Measurements from ENCODE around the gene VEGFC.

VEGFC gene

DNA sequence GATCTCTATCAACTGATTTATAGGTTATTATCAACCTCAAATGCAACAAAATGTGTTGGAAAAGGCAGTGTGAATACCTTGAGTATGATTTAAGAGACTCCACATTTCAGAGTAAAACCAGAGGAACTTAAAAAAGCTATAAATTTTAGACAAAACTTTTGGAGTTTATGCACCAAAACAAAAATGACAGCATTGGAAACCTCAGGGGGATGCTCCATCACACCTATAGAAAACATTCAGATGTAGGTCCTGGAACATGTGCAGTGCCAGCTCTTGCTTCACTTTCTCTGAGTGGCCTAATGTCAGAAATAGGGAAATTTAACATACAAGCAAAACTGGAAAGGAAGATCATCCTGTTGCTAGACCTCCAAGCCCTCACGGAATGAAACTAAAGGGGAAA lies 5.8 kb upstream of the VEGFC start:
- no peak for DNase-seq (ENCODE audit: low spot score)

- DNase-seq (ENCODE audit: low spot score): no peak
Observed at GRCh38 chr4:176795441-176795840, 2.7 kb upstream of the VEGFC start.

- no peak for DNase-seq (ENCODE audit: low spot score)
Observed at GRCh38 chr4:176794651-176795050, 1.9 kb upstream of the VEGFC start.

DNA sequence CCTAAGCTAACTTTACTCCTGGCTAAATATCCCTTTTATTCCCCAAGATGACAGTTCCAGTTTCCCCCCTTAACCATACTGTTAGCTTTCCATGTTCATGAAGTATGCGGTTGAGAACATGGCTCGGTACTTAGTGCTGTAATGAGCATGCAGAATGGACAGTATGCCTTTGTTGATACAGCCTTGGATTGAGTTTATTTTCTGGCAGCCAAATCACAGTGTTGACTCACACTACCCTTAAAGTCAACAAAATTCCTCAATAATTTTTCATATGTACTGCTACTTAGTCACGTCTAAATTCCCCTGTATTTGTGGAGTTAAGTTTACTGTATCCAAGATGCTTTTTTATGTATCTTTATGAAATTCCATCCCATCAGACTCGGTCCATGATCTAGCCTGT lies 1.4 kb upstream of the VEGFC start:
- DNase-seq (ENCODE audit: low spot score): no peak

DNA sequence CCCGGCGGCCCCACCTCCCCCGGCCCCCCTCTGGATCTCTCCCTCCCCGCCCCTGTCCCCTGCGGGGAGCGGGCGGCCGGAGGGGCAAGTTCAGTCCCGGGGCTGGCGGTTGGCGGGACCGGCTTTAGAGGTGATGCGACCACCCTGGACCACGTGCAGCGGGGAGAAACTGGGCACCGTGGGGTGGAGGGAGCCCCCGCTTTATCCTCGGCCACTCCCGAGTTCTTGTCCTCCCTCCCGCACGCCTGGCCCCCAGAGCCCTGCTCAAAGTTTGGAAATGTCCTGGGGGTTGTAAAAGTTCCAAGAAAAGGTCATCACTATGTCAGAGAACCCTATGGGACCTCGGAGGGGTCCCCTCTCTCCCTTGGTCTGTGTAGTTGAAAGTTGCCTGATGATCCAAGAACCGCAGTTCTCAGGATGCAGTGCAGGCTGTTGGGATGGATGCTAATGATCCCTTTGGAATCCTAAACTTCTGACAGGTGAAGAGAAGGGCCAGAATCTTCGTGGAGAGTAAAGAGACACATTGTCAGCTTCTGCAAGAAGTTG lies 411 bp upstream of the VEGFC start:
- no peak for DNase-seq (ENCODE audit: low spot score)

GRCh38 chr4:176791591-176792325 lies 964 bp downstream of the VEGFC start:
- peak; percentile 13 for DNase-seq (ENCODE audit: low spot score)

DNA sequence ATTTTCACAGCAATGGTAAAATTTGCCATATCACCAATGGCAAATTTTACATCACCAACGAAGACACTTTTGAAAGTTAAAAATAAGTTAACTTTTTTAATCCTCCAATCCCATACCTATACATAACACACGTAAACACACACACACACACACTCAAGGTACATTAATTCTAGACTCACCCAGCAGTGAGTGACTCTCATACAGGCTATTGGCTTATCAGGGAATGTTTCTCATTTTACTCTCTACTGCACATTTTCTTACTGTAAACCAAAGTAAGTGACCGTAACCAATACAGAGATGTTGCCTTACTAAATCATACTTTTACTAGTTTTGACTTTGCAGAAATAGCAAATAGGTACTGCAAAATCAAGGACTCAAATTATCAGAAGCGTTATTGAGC lies 2.3 kb downstream of the VEGFC start:
- DNase-seq (ENCODE audit: low spot score): no peak

DNA sequence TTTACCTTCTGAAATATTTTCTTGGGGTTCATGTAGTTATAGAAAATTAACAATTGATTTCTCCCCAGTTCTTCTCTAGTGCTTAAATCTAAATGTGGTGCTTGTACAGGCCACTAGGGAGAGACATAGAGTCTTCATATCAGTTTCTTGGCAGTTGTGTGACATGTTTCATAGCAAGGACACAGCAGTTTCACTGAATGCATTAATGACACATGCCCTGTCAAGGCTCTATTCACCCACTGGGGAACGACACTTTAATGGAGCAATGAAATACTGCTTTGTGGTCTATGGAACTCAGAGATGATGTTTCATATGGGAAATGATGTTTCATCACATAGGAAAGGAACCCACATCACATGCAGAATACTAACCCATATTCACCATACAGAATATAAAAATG lies 2.8 kb downstream of the VEGFC start:
- peak; percentile 61 for DNase-seq (ENCODE audit: low spot score)

- no peak for DNase-seq (ENCODE audit: low spot score)
Observed at GRCh38 chr4:176788971-176789370, 3.8 kb downstream of the VEGFC start.

DNA sequence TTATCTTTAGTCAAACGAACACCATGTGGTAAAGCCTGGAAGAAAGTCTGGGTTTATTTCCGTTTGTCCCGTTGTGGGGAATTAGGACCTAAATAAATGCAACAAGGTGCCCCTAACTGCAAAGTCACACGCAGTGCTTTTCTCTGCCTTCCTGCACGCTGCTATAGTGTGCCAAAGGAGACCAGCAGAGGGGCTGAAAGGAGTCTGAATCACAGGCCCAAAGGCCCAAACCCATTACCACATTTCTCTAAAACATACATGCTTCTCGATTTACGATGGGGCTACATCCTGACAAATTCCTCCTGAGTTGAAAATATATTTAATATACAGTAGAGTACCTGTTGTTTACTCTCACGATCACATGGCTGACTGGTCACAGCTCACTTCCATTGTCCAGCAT lies 4.5 kb downstream of the VEGFC start:
- DNase-seq (ENCODE audit: low spot score): no peak

DNA sequence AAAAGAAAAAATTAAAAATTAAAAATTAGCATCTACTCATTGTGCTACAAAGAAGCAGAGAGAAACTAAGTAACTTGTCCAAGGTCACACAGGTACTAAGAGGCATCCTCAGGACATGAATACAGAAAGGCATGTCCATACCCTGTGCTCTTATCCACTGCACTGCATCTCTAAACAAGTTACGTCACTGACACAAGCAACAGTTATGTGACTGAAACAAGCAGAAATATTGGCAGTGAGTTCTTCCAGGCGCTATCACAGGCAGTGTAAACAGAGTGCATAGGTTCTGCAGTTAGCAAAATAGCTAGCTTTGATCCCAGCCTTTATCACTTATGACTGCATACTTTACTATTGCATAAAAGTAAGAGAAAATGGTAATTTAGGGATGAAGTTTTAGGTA lies 7.9 kb downstream of the VEGFC start:
- DNase-seq (ENCODE audit: low spot score): no peak

DNA sequence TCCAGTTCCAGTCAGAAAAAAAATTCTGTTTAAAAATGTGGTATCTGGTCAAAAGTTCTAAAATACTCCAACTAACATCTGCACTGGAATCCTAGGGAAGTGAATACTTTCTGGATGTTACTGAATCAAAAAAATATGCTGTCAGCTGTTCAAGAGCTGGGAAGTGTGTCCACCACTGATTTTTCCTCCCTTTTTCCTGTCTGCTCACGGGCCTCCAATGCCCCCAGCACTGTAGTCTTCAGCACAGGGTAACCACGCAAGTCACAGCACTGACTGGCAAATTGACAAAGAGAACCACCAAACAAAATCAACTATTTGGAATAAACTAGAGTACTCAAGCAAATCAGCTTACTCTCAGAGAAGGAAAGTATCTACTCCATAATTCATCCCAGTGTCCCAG lies 9.9 kb downstream of the VEGFC start:
- no peak for DNase-seq (ENCODE audit: low spot score)

- no peak for DNase-seq (ENCODE audit: low spot score)
Observed at GRCh38 chr4:176782191-176782590, 10.5 kb downstream of the VEGFC start.

GRCh38 chr4:176781739-176782100 lies 11.0 kb downstream of the VEGFC start:
- DNase-seq (ENCODE audit: low spot score): no peak

DNA sequence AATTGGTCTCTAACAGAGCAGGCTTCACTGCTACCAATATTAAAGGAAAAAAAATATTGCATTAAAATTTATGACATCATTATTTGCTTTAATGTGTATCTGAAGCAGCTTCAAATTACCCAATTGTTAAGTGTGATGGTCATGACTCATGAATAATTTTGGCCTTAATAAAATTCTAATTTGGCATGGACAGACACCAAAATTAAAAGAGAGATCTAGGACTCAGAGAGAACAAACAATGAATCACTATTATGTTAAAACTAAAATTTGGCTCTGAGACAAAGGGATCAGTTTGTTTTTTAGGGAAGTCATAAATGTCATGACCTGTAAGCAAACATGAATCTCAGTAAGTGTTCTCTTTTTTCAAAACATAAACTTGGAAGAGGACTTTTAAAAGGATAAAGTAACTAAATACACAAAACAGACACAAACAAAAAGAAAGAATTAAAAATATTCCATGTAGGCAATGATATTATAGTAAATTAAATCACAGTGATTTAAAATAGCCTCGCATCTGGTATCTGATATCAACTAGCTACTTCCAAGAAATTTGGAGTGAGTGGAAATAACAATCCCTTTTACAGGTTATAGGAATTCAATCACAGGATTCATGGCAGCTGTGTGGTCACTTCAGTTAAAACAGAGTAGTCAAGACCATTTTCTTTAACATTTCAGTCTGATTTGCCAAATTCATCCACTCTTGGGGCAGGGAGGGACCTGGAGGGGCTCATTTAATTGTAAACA lies 11.6 kb downstream of the VEGFC start:
- no peak for DNase-seq (ENCODE audit: low spot score)

- DNase-seq (ENCODE audit: low spot score): no peak
Observed at GRCh38 chr4:176779421-176779820, 13.3 kb downstream of the VEGFC start.

- DNase-seq (ENCODE audit: low spot score): no peak
Observed at GRCh38 chr4:176778491-176778890, 14.2 kb downstream of the VEGFC start.

DNA sequence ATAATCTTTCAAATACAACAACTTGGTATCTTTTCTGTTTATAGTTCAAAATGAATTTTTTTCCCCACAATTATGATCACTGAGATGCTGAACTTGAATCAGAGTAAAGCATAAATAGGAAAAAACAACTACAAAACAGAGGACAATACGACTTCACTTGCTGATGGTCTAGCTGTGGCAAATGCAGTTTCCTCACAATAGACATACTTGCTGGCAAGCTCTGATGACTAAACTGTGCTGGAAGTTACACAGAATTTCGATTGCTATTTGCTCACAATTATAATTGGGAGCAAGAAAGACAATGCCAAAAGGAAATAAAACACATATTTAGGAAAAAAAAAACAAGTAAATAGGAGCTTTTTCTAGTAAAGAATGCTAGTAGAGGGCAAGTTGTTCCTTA lies 14.7 kb downstream of the VEGFC start:
- no peak for DNase-seq (ENCODE audit: low spot score)

DNA sequence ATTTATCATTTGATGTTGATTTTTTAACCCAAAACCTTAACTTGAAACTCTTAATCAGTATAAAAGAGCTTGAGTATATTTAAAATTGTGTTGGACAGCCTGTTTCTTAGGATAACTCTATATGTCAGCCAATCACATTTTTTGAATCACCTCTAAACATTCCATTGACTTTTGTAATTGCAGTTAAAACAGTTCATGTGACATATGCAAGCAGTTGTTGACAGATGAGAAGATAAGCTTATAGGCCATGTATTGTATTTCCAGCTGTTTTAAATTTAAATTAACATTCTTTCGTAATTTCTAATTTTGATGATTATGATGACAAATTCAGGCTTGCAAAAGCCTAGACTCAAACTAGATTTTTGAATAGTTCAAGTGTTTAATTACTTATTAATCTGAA lies 17.4 kb downstream of the VEGFC start:
- DNase-seq (ENCODE audit: low spot score): no peak

GRCh38 chr4:176774852-176775251 lies 17.9 kb downstream of the VEGFC start:
- no peak for DNase-seq (ENCODE audit: low spot score)

GRCh38 chr4:176769514-176769913 lies 23.2 kb downstream of the VEGFC start:
- DNase-seq (ENCODE audit: low spot score): no peak

DNA sequence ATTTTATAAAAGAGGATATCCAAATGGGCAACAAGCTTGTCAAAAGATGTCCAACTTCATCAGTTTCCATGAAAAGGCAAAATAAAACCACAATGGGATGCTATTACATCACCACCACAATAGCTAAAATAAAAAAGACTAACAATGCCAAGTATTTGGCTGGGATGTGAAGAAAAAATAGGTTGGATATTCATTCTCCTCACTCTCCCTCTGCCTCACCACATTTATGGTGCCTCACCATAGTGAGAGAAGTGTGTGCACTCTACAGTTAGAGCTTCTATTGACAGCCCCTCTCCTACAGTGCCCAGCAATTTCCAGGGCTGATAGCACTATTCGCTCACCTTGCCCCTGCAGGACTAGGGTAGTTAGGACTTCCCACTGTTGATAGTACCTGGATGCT lies 25.5 kb downstream of the VEGFC start:
- no peak for DNase-seq (ENCODE audit: low spot score)

DNA sequence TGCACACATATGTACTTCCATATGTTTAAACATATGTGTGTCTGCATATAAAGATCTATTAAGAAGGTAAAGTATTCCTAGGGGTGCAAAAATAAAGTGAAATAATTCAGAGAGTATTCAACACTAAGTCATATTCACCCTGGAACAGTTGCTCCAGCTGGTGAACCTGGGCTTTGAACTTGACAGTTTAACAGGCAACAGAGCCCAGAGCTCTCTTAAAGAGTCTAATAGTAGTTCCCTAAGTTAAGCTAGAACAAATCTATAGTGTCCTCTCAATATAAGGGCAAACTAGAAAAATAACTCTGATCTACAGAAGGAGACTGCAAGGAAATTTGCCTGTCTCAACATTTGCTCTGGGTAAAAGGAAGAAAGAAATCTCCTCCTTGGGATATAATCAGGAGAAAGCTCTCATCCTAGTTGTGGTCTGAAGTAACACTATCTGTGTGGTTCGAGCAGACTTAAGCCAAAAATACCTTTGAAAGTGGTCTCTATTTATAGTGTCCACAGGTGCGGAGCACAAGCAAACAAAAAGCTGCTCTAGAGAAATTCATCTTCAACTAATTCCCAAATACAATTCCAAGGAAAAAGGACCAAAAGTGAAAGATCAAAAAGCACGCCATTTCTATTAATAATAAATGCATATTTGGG lies 29.9 kb downstream of the VEGFC start:
- DNase-seq (ENCODE audit: low spot score): no peak

All from HuH-7 (cell line).